ENCODE data around the gene KASH5.
A peak's percentile ranks its signal among the peaks of the same experiment; 100 is the strongest.

Gene KASH5

GRCh38 chr19:49387936-49388372 is at the start of gene KASH5:
TSS of gene KASH5 (plus strand) at chr19:49388249. CDS start at chr19:49390884, 2,635 bp downstream.
- no peak for DNase-seq

- no peak for DNase-seq
Observed at GRCh38 chr19:49338691-49339300, 49.3 kb upstream of the KASH5 start.

GRCh38 chr19:49339301-49340068 is 48.6 kb upstream of the KASH5 start:
- no peak for DNase-seq

- peak; percentile 72 for DNase-seq
Observed at GRCh38 chr19:49340069-49340864, 47.8 kb upstream of the KASH5 start.

- no peak for DNase-seq
Observed at GRCh38 chr19:49340865-49341718, 47.0 kb upstream of the KASH5 start.

GRCh38 chr19:49342291-49342721 is 45.7 kb upstream of the KASH5 start:
- no peak for DNase-seq

GRCh38 chr19:49343123-49343522 is 44.9 kb upstream of the KASH5 start:
- DNase-seq: no peak

- no peak for DNase-seq
Observed at GRCh38 chr19:49344505-49345423, 43.3 kb upstream of the KASH5 start.

- no peak for DNase-seq
Observed at GRCh38 chr19:49347191-49347590, 40.9 kb upstream of the KASH5 start.

- no peak for DNase-seq
Observed at GRCh38 chr19:49347835-49348234, 40.2 kb upstream of the KASH5 start.

GRCh38 chr19:49348305-49349189 is 39.5 kb upstream of the KASH5 start:
- no peak for DNase-seq

- no peak for DNase-seq
Observed at GRCh38 chr19:49349567-49349966, 38.5 kb upstream of the KASH5 start.

GRCh38 chr19:49355909-49356353 is 32.1 kb upstream of the KASH5 start:
- no peak for DNase-seq

GRCh38 chr19:49356382-49356781 is 31.7 kb upstream of the KASH5 start:
- DNase-seq: no peak

GRCh38 chr19:49357186-49357585 is 30.9 kb upstream of the KASH5 start:
- no peak for DNase-seq

- no peak for DNase-seq
Observed at GRCh38 chr19:49359851-49360820, 27.9 kb upstream of the KASH5 start.

GRCh38 chr19:49361438-49362047 is 26.5 kb upstream of the KASH5 start:
- DNase-seq: no peak

GRCh38 chr19:49362048-49362928 is 25.8 kb upstream of the KASH5 start, which contains the start of gene TEAD2:
TSS of gene TEAD2 (minus strand) at chr19:49362416. CDS start at chr19:49360075, 2,341 bp downstream.
- DNase-seq: no peak

All from NCI-H1105 (cell line).